GM20000 (cell line): Measurements from ENCODE around the gene FOXL1.
A peak's percentile ranks its signal among the peaks of the same experiment; 100 is the strongest.

Source experiments
- DNase-seq: peaks from one replicate; pipeline ENCODE4 v3.0.0; 2012; ENCODE audit warnings: low spot score
- CTCF ChIP-seq: IDR thresholded peaks from 2 replicates; pipeline ENCODE4 v1.5.1; 2012; ENCODE audit warnings: mild to moderate bottlenecking, control low read depth; ENCODE audit errors: extremely low read depth, missing control alignments

The FOXL1 gene

GRCh38 chr16:86558355-86559193 is 19.8 kb upstream of the FOXL1 start:
- no peak for DNase-seq
- no peak for TF ChIP-seq CTCF

GRCh38 chr16:86559802-86560305 is 18.5 kb upstream of the FOXL1 start:
- DNase-seq = no peak
- no peak for TF ChIP-seq CTCF

DNA sequence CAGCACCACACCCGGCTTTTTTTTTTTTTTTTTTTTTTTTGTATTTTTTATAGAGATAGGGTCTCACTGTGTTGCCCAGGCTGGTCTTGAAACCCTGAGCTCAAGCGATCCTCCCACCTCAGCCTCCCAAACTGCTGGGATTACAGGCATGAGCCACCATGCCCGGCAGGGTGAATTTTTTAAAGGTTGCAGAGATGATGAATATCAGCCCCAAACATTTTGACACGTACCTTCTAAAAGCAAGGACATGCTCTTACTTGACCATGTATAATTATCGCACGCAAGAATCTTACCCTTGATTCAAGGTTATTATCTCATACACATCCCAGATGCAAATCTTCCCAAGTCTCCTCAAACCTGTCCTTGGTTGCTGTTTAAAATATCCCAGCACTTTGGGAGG is 16.0 kb upstream of the FOXL1 start:
- TF ChIP-seq CTCF = no peak
- DNase-seq = no peak

DNA sequence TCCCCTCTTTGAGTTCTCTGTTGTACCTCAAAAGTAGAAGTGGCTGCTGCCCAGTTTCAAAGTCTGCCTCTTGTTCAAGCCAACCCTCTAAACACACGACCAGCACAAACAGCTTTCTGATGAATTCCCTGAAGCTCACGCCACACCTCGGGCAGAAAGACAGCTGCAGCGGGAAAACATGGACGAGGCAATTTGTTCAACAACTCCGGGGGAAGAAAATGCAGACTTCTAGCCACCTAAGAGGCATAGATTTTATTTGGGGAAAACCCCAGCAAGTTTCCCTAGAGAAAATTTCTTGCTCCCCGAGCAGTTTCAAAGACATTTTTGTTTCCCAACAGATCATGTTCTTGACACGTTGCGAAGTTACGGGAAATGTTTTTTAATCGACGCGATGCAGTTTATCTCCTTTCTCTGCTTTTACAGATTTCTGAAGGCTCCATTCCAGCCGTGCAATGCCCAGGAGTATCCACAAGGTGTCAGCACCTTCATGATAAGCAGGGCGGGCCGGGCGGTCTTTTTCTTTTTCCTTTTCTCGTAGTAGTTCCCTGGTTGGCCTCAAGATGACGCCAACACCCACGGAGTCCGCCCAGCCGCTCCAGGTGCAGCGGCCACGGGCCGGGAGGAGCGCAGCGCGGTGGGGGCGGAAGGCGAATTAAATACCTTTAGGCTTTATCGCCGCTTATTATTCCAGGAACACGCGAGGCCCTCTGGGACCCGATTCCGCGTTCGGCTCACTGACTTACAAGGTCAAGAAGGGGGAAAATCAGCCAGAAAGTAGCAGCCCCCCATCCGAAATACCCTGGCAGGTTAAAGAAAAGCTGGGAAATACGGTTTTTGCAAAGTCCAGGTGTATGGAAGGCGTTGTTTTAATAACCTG is 14.6 kb upstream of the FOXL1 start:
- peak; percentile 93 for DNase-seq
- peak; percentile 99 for TF ChIP-seq CTCF

- TF ChIP-seq CTCF = no peak
- no peak for DNase-seq
Measured at GRCh38 chr16:86565181-86565631, 13.1 kb upstream of the FOXL1 start.

DNA sequence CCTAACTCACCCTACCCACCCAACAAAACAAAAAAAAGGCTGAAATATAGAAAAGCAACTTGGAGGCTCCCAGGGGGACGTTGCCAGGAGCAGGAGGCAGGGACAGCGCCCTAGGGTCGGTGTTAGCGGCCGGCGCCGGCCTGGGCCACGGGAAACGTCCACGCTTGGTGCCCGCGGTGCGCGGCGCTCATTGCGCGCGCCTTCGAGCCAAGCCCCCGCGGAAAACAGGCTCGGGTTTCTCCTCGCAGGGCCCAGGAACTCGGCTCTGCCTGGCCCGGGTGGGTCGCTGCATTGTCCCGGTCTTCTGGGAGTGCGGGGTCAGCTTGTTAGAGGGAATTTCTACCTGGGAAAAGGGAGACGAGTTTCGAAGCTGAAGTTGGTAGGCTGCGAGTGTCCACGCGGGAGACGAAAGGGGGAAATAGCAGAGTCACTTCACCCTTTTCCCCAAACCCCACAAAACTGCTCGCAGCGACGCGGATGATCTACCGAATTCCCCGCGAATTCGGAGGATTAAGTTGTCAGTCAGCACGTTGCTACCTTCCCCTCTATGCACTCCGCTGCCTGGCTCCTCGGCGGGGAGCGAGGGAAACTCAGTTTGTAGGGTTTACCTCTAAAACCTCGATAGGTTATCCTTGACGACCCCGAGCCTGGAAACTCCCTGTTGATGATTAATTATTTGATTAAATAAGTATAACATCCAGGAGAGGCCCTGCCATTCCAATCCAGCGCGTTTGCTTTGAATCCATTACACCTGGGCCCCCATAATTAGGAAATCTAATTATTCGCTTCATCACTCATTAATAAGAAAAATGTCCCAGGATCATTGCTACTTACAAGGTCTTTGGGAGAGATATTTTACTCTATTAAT is 12.5 kb upstream of the FOXL1 start:
- no peak for TF ChIP-seq CTCF
- DNase-seq = no peak
